ENCODE measurements around the gene LMTK2. TPM values are rescaled to one million over a fixed set of nuclear protein-coding genes. Genes with fewer than 3 reads are reported as not detected.

The LMTK2 gene
- total and polyA plus RNA-seq, 2 donors (not counting 1 experiment from before 2014, with no cell fraction given) = 5.2 to 6.9 TPM

DNA sequence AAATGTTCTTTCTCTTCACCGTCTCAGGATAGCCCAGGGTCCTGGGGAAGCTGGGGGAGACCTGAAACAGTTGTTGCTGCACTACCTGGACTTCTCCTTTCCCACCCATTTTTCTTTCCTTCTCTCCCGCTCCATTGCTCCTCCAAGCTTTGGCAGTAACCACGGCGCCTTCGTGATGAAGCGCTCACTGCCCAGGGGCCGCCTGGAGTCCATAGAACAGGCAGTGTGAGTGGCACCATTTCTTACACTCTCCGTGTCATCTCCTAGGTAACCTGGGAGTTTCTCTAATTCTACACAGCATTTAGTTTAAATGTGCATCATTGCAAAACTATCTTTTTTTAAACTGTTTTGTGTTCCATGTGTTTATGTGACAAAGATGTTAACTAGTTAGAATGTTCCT lies 64.3 kb downstream of the LMTK2 start:
- H3K4me3 ChIP-seq (replicated peaks in 1 of 4; ENCODE audit: control extremely low read depth in 1 of 4, insufficient read depth in 1 of 4, low read depth in 3 of 4, low read length in 4 of 4) = no peak overlapping the region
- no peak overlapping the region for H3K4me2 ChIP-seq (ENCODE audit: extremely low read depth, insufficient read depth, low read length)
- H3K27ac ChIP-seq (ENCODE audit: insufficient read depth, low read length) = no peak overlapping the region
- H3K36me3 ChIP-seq (ENCODE audit: control insufficient read depth, insufficient read depth, low read length) = no peaks in the 10 kb centered on the region
- no peaks in the 10 kb centered on the region for H3K4me1 ChIP-seq (ENCODE audit: control insufficient read depth, extremely low read depth, insufficient read depth, low read length)
- no peaks in the 10 kb centered on the region for H3K9me3 ChIP-seq (ENCODE audit: control insufficient read depth, insufficient read depth, low read depth, low read length)
- no peak for DNase-seq (ENCODE audit: low read depth in 2 of 2)
- H3K9ac ChIP-seq (ENCODE audit: insufficient read depth, low read length) = no peak overlapping the region
- TF ChIP-seq, protein P1, sequence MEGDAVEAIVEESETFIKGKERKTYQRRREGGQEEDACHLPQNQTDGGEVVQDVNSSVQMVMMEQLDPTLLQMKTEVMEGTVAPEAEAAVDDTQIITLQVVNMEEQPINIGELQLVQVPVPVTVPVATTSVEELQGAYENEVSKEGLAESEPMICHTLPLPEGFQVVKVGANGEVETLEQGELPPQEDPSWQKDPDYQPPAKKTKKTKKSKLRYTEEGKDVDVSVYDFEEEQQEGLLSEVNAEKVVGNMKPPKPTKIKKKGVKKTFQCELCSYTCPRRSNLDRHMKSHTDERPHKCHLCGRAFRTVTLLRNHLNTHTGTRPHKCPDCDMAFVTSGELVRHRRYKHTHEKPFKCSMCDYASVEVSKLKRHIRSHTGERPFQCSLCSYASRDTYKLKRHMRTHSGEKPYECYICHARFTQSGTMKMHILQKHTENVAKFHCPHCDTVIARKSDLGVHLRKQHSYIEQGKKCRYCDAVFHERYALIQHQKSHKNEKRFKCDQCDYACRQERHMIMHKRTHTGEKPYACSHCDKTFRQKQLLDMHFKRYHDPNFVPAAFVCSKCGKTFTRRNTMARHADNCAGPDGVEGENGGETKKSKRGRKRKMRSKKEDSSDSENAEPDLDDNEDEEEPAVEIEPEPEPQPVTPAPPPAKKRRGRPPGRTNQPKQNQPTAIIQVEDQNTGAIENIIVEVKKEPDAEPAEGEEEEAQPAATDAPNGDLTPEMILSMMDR (conservative IDR thresholded peaks at IDR 0.05 in 1 of 2, IDR thresholded peaks at IDR 0.05 in 1 of 2; ENCODE audit: low read depth in 1 of 2, low read length in 2 of 2) = no peak
- no peak for TF ChIP-seq EZH2 (IDR thresholded peaks at IDR 0.05; ENCODE audit: low read length, missing control alignments)
- H4K20me1 ChIP-seq (ENCODE audit: control insufficient read depth, extremely low read depth, insufficient read depth, low read length) = no peaks in the 10 kb centered on the region
- no peak overlapping the region for H2AFZ ChIP-seq (ENCODE audit: low read length)
- no peaks in the 10 kb centered on the region for H3K79me2 ChIP-seq (ENCODE audit: control insufficient read depth, insufficient read depth, low read length)
- no peaks in the 10 kb centered on the region for H3K27me3 ChIP-seq (ENCODE audit: control insufficient read depth, insufficient read depth, low read length)

DNA sequence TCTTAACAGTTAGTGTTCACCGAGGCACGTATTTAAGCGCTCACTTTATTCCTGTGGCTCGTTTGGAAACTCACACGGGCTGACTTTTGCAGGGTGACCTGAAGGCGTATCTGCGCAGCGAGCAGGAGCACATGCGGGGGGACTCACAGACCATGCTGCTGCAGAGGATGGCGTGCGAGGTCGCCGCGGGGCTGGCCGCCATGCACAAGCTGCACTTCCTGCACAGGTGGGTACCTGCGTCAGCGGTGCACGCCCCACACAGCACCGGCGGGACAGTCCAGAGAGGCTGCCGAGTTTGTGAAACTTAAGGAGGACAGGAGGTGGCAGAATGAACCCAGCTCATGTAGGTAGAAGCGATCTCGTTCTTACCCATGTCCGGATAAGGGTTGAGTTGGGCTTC lies 64.8 kb downstream of the LMTK2 start:
- no peak overlapping the region for H3K27ac ChIP-seq (ENCODE audit: insufficient read depth, low read length)
- no peaks in the 10 kb centered on the region for H3K9me3 ChIP-seq (ENCODE audit: control insufficient read depth, insufficient read depth, low read depth, low read length)
- H3K36me3 ChIP-seq (ENCODE audit: control insufficient read depth, insufficient read depth, low read length) = no peaks in the 10 kb centered on the region
- H2AFZ ChIP-seq (ENCODE audit: low read length) = no peak overlapping the region
- H3K9ac ChIP-seq (ENCODE audit: insufficient read depth, low read length) = no peak overlapping the region
- no peaks in the 10 kb centered on the region for H3K27me3 ChIP-seq (ENCODE audit: control insufficient read depth, insufficient read depth, low read length)
- no peak overlapping the region for H3K4me3 ChIP-seq (replicated peaks in 1 of 4; ENCODE audit: control extremely low read depth in 1 of 4, insufficient read depth in 1 of 4, low read depth in 3 of 4, low read length in 4 of 4)
- DNase-seq (ENCODE audit: low read depth in 2 of 2) = no peak
- H4K20me1 ChIP-seq (ENCODE audit: control insufficient read depth, extremely low read depth, insufficient read depth, low read length) = no peaks in the 10 kb centered on the region
- TF ChIP-seq, protein P1 (conservative IDR thresholded peaks at IDR 0.05 in 1 of 2, IDR thresholded peaks at IDR 0.05 in 1 of 2; ENCODE audit: low read depth in 1 of 2, low read length in 2 of 2) = no peak
- no peak for TF ChIP-seq EZH2 (IDR thresholded peaks at IDR 0.05; ENCODE audit: low read length, missing control alignments)
- H3K4me2 ChIP-seq (ENCODE audit: extremely low read depth, insufficient read depth, low read length) = no peak overlapping the region
- H3K79me2 ChIP-seq (ENCODE audit: control insufficient read depth, insufficient read depth, low read length) = no peaks in the 10 kb centered on the region
- no peaks in the 10 kb centered on the region for H3K4me1 ChIP-seq (ENCODE audit: control insufficient read depth, extremely low read depth, insufficient read depth, low read length)

DNA sequence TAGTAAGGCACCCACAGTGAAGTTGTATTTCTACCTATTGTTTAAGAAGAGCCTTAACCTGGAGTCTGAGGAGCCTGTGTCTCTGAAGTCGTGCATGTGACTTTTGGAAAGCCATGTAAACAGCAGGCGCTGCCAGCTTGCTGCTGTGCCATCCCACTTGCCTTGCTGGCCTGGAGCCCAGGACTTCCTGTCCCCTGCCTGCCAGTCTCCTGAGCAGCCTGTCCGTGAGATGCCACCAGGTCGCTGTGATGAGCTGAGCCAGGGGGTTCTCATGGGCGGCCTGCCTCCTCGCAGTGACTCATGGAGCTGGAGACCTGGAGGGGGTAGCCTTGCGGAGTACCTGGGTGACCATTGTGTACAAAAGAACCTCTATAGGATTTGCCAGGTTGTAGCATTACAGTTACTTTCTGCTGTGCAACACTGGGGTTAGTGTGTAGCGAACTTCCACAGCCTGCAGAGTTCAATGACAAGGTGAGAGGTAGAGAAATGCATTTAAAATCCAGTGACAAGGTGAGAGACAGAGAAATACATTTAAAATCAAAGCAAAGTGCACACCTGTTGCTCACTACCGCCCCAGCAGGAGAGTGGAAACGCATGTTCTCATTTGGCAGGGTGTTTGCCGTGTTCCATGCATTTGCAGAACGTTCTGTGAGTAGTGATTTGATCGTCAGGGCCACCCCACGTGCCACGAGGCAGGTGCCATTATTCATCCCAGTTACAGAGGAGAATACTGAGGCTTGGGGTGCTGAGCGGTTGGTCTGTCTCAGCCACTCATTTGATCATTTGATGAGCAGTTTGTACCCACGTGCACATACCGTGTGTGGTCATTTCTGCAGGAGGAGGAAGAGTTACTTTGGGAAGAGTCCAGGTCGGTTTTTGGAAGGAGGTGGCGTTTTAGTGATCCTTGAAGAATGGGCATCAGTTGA lies 67.9 kb downstream of the LMTK2 start:
- Histone ChIP-seq H2AFZ (ENCODE audit: low read length) (no peak overlapping the region), H3K36me3 (ENCODE audit: control insufficient read depth, insufficient read depth, low read length) (no peaks in the 10 kb centered on the region), H3K79me2 (ENCODE audit: control insufficient read depth, insufficient read depth, low read length) (no peaks in the 10 kb centered on the region), H3K4me2 (ENCODE audit: extremely low read depth, insufficient read depth, low read length) (no peak overlapping the region), H3K9ac (ENCODE audit: insufficient read depth, low read length) (no peak overlapping the region), H4K20me1 (ENCODE audit: control insufficient read depth, extremely low read depth, insufficient read depth, low read length) (no peaks in the 10 kb centered on the region), H3K27ac (ENCODE audit: insufficient read depth, low read length) (no peak overlapping the region), H3K9me3 (ENCODE audit: control insufficient read depth, insufficient read depth, low read depth, low read length) (no peaks in the 10 kb centered on the region), H3K4me3 (replicated peaks in 1 of 4; ENCODE audit: control extremely low read depth in 1 of 4, insufficient read depth in 1 of 4, low read depth in 3 of 4, low read length in 4 of 4) (no peak overlapping the region), H3K4me1 (ENCODE audit: control insufficient read depth, extremely low read depth, insufficient read depth, low read length) (no peaks in the 10 kb centered on the region), H3K27me3 (ENCODE audit: control insufficient read depth, insufficient read depth, low read length) (no peaks in the 10 kb centered on the region)
- DNase-seq (ENCODE audit: low read depth in 2 of 2) = no peak
- no peak for TF ChIP-seq EZH2 (IDR thresholded peaks at IDR 0.05; ENCODE audit: low read length, missing control alignments)
- TF ChIP-seq, protein P1 (conservative IDR thresholded peaks at IDR 0.05 in 1 of 2, IDR thresholded peaks at IDR 0.05 in 1 of 2; ENCODE audit: low read depth in 1 of 2, low read length in 2 of 2) = no peak

Measured in fibroblast of lung (primary cell).